Hepatocyte (in vitro differentiated cells): ENCODE results near the gene SOX10.

Source experiments
- CTCF ChIP-seq: fragments of 200-600 bp; sonication (generic); IDR thresholded peaks from 2 replicates; pipeline ENCODE4 v1.5.1; 2016; ENCODE audit warnings: antibody characterized with exemption, mild to moderate bottlenecking; ENCODE audit not compliant: poor library complexity
- EZH2 ChIP-seq: fragments of 200-600 bp; sonication (generic); IDR thresholded peaks from 2 replicates; pipeline ENCODE4 v1.6.1; 2016; ENCODE audit warnings: antibody characterized with exemption, mild to moderate bottlenecking, borderline replicate concordance
- EZH2phosphoT487 ChIP-seq: fragments of 200-600 bp; sonication (generic); IDR thresholded peaks from one replicate; pipeline ENCODE4 v1.6.1; 2018; ENCODE audit warnings: antibody characterized with exemption, mild to moderate bottlenecking, low read depth, moderate library complexity; ENCODE audit not compliant: unreplicated experiment, severe bottlenecking

- TF ChIP-seq CTCF: no peak
- no peak for TF ChIP-seq EZH2
- TF ChIP-seq EZH2phosphoT487: no peak
Measured at GRCh38 chr22:37953437-37954179, 30.7 kb downstream of the SOX10 start, which contains the start of the genes C22orf23 and POLR2F.
